Measurements from ENCODE around the gene ECSCR.

- TF ChIP-seq GATA2 (IDR thresholded peaks at IDR 0.05; ENCODE audit: low read depth, low read length) (no peak), GATA3 (IDR thresholded peaks at IDR 0.05; ENCODE audit: low read depth, low read length) (no peak)
Observed at GRCh38 chr5:139494832-139495231, 32.3 kb upstream of the ECSCR start.
